Epithelial cell of esophagus (primary cell): ENCODE data around the gene PIK3C2A.

Source experiments
- DNase-seq: peaks from one replicate; pipeline ENCODE4 v3.0.0; 2010; ENCODE audit warnings: low read depth
- H3K4me3 ChIP-seq: 2 replicates; pipeline ENCODE4 v1.5.1; 2011; ENCODE audit warnings: mild to moderate bottlenecking, low read length, control low read depth
- TF ChIP-seq, protein P1 (sequence below): IDR thresholded peaks from 2 replicates; pipeline ENCODE4 v1.5.1; 2011; ENCODE audit warnings: low read depth, mild to moderate bottlenecking, low read length, control low read depth, inconsistent platforms; ENCODE audit not compliant: insufficient read depth; ENCODE audit errors: missing control alignments

PIK3C2A gene

GRCh38 chr11:17209939-17210245, 2.1 kb upstream of the PIK3C2A start:
- no peak for DNase-seq
- no peak overlapping the region for H3K4me3 ChIP-seq
- TF ChIP-seq, protein P1, sequence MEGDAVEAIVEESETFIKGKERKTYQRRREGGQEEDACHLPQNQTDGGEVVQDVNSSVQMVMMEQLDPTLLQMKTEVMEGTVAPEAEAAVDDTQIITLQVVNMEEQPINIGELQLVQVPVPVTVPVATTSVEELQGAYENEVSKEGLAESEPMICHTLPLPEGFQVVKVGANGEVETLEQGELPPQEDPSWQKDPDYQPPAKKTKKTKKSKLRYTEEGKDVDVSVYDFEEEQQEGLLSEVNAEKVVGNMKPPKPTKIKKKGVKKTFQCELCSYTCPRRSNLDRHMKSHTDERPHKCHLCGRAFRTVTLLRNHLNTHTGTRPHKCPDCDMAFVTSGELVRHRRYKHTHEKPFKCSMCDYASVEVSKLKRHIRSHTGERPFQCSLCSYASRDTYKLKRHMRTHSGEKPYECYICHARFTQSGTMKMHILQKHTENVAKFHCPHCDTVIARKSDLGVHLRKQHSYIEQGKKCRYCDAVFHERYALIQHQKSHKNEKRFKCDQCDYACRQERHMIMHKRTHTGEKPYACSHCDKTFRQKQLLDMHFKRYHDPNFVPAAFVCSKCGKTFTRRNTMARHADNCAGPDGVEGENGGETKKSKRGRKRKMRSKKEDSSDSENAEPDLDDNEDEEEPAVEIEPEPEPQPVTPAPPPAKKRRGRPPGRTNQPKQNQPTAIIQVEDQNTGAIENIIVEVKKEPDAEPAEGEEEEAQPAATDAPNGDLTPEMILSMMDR, result no peak

GRCh38 chr11:17208257-17208999, 642 bp upstream of the PIK3C2A start:
- TF ChIP-seq, protein P1, result no peak

DNA sequence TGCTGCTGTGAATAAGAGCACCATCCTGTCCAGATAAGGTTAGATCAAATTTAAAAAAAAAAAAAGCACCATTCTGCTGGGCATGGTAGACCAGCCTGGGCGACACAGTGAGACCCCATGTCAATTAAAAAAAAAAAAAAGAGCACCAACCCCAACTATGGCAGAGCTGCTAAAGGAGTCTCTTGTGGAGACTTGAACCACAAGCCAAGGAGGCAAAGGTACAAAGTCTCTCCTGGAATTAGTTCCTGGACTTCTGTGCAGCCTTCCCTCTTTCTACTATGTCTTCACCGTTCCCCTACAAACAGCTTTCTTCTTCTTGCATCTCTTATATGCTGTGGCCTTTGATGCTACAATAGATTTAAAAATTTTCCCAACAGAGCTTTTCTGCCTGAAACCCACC, 1.3 kb downstream of the PIK3C2A start:
- no peak for DNase-seq
- H3K4me3 ChIP-seq, result peak overlapping the region; percentile 83
- TF ChIP-seq, protein P1, result no peak

More at GRCh38 chr11:17208257-17208999, 642 bp upstream of the PIK3C2A start:
- peak; percentile 85 for DNase-seq
- H3K4me3 ChIP-seq, result peak overlapping the region; percentile 83

DNA sequence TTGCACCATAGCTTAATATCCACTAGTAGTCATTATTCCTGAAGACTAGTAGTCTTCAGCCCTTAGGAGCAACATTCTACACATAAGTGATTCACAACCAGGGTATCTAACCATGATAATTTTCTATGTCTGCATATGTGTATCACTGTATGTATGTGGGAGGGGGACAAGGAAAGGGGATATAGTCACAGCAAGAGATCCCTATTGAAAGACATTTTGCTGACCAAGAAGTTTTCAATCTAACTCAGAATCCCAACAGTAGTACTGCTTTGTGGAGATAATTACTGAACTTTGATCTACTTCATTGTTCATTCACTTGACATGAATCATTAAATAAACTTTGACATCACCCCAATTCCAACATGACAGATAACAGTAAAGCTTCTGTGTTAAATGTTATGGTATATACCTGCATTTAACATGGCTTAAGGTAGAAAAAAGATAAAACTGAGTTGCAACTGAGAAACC, 10.3 kb downstream of the PIK3C2A start:
- H3K4me3 ChIP-seq, result no peak overlapping the region
- TF ChIP-seq, protein P1, result no peak
- DNase-seq, result peak; percentile 57

- no peak for DNase-seq
- TF ChIP-seq, protein P1, result no peak
- no peak overlapping the region for H3K4me3 ChIP-seq
These were observed 19.1 kb downstream of the PIK3C2A start for GRCh38 chr11:17188675-17189074.

DNA sequence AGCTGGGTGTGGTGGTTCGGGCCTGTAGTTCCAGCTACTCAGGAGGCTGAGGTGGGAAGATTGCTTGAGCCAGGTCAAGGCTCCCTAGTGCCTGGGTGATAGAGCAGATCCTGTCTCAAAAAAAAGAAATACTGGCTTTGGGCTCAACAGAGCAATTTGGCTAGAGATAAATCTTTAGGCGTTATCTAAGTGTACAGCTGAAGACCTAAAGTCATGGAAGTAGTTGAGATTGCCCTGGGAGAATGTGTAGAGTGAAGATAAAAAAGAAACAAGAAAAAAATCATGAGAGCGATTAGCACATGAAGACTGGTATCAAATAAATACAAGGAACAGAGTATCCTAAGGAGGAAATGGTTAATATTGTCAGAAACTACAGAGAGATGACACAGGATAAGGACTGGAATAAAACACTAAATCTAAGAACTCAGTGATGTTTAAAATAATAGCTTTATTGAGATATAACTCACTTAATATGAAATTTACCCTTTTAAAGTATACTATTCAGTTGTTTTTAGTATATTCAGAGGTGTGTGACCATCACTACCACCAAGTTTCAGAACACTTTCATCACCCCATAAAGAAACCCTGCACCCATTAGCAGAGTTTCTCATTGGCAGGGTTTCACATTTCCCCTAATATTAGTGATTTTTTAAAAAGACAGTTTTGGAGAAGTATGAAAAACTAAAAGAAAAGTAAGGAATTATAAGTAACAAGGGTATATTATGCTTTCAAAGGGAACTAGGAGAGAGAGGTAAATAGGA, 20.7 kb downstream of the PIK3C2A start:
- DNase-seq, result no peak
- TF ChIP-seq, protein P1, result no peak
- no peak overlapping the region for H3K4me3 ChIP-seq
